Skeletal muscle satellite cell (primary cell): Measurements from ENCODE around the gene RBM3. TPM values are rescaled to one million over a fixed set of nuclear protein-coding genes. Genes with fewer than 3 reads are reported as not detected.
A peak's percentile ranks its signal among the peaks of the same experiment; 100 is the strongest.
"Not testable (repeated sequence)": the region's sequence is repeated elsewhere in the genome, so short reads cannot be mapped to it uniquely, and the experiment has no call there.

ENCODE experiments used
- H3K27me3 ChIP-seq: 2 replicates; pipeline ENCODE4 v1.7.0; 2013; ENCODE audit warnings: low read length; ENCODE audit not compliant: control insufficient read depth, insufficient read depth
- H3K36me3 ChIP-seq: 2 replicates; pipeline ENCODE4 v1.7.0; 2013; ENCODE audit warnings: mild to moderate bottlenecking, control low read depth, low read length; ENCODE audit not compliant: insufficient read depth
- H3K4me1 ChIP-seq: 2 replicates; pipeline ENCODE4 v1.7.0; 2013; ENCODE audit warnings: low read length; ENCODE audit not compliant: control insufficient read depth, insufficient read depth
- H3K4me2 ChIP-seq: 2 replicates; pipeline ENCODE4 v1.7.0; 2013; ENCODE audit warnings: mild to moderate bottlenecking, low read length
- H3K4me3 ChIP-seq: 2 replicates; pipeline ENCODE4 v1.7.0; 2013; ENCODE audit warnings: low read length
- H3K9ac ChIP-seq: 2 replicates; pipeline ENCODE4 v1.7.0; 2013; ENCODE audit warnings: mild to moderate bottlenecking, low read depth, low read length, moderate library complexity
- H3K9me3 ChIP-seq: replicated peaks from 2 replicates; pipeline ENCODE4 v1.7.0; 2013; ENCODE audit warnings: mild to moderate bottlenecking, control low read depth, low read length
- total RNA-seq: library from RNA; depleted of rRNA; stranded (reverse); fragments of >200 nt; gene quantifications from 2 replicates; pipeline ENCODE4 v1.2.3, GENCODE V29; 2012; rRNA removed

RBM3 gene
- 416 and 518 TPM in 2 replicates for total RNA-seq

- H3K27me3 ChIP-seq, result no peaks in the 10 kb centered on the region
- peaks cover 47% of the 10 kb centered on the region for H3K36me3 ChIP-seq
- peak within 1 kb of the TSS; percentile 88 for H3K4me2 ChIP-seq
- peak within 1 kb of the TSS; percentile 100 for H3K9ac ChIP-seq
- peak within 1 kb of the TSS; percentile 90 for H3K4me3 ChIP-seq
- H3K9me3 ChIP-seq, result no peaks in the 10 kb centered on the region
- peaks cover 32% of the 10 kb centered on the region for H3K4me1 ChIP-seq
Observed at GRCh38 chrX:48574270-48575266, at the start of gene RBM3. TSS of gene RBM3 (plus strand) at chrX:48574484. CDS start at chrX:48575181, 697 bp downstream.

GRCh38 chrX:48525853-48526252, 48.4 kb upstream of the RBM3 start:
- not testable (repeated sequence) for H3K9ac ChIP-seq, H3K27me3 ChIP-seq, H3K4me3 ChIP-seq, H3K4me2 ChIP-seq, H3K4me1 ChIP-seq, H3K9me3 ChIP-seq
- peaks cover 18% of the 10 kb centered on the region for H3K36me3 ChIP-seq

- no peak overlapping the region for H3K4me2 ChIP-seq
- peaks cover 22% of the 10 kb centered on the region for H3K4me1 ChIP-seq
- H3K9ac ChIP-seq, result no peak overlapping the region
- no peaks in the 10 kb centered on the region for H3K9me3 ChIP-seq
- no peaks in the 10 kb centered on the region for H3K27me3 ChIP-seq
- no peak overlapping the region for H3K4me3 ChIP-seq
- H3K36me3 ChIP-seq, result peaks cover 14% of the 10 kb centered on the region
Observed at GRCh38 chrX:48530736-48531135, 43.5 kb upstream of the RBM3 start.

GRCh38 chrX:48531358-48531959, 42.8 kb upstream of the RBM3 start:
- Histone ChIP-seq H3K27me3 (no peaks in the 10 kb centered on the region), H3K9ac (peak overlapping the region; percentile 44), H3K4me2 (peak overlapping the region; percentile 6), H3K36me3 (peaks cover 14% of the 10 kb centered on the region), H3K4me3 (no peak overlapping the region), H3K9me3 (no peaks in the 10 kb centered on the region), H3K4me1 (peaks cover 22% of the 10 kb centered on the region)

- no peaks in the 10 kb centered on the region for H3K27me3 ChIP-seq
- peaks cover 22% of the 10 kb centered on the region for H3K4me1 ChIP-seq
- H3K36me3 ChIP-seq, result peaks cover 8% of the 10 kb centered on the region
- H3K9me3 ChIP-seq, result no peaks in the 10 kb centered on the region
- peak overlapping the region; percentile 24 for H3K9ac ChIP-seq
- no peak overlapping the region for H3K4me2 ChIP-seq
- H3K4me3 ChIP-seq, result no peak overlapping the region
Observed at GRCh38 chrX:48532161-48532560, 42.1 kb upstream of the RBM3 start.

- Histone ChIP-seq H3K4me3 (no peak overlapping the region), H3K9ac (no peak overlapping the region)
Observed at GRCh38 chrX:48533165-48533564, 41.1 kb upstream of the RBM3 start.

GRCh38 chrX:48538641-48539344, 35.5 kb upstream of the RBM3 start:
- Histone ChIP-seq H3K36me3 (no peaks in the 10 kb centered on the region), H3K9me3 (no peaks in the 10 kb centered on the region), H3K4me1 (peaks cover 9% of the 10 kb centered on the region), H3K27me3 (no peaks in the 10 kb centered on the region), H3K9ac (peak overlapping the region; percentile 67), H3K4me3 (peak overlapping the region; percentile 82), H3K4me2 (peak overlapping the region; percentile 76)

More at GRCh38 chrX:48533165-48533564, 41.1 kb upstream of the RBM3 start:
- Histone ChIP-seq H3K9me3 (no peaks in the 10 kb centered on the region), H3K4me2 (no peak overlapping the region), H3K27me3 (no peaks in the 10 kb centered on the region), H3K36me3 (peaks cover 3% of the 10 kb centered on the region), H3K4me1 (peaks cover 22% of the 10 kb centered on the region)

GRCh38 chrX:48539345-48540027, 34.8 kb upstream of the RBM3 start, which contains the start of gene TBC1D25:
TSS of gene TBC1D25 (plus strand) at chrX:48539714. CDS start at chrX:48539798, 84 bp downstream.
- Histone ChIP-seq H3K9ac (peak within 1 kb of the TSS; percentile 84), H3K36me3 (no peaks in the 10 kb centered on the region), H3K9me3 (no peaks in the 10 kb centered on the region), H3K27me3 (no peaks in the 10 kb centered on the region), H3K4me2 (peak within 1 kb of the TSS; percentile 76), H3K4me3 (peak within 1 kb of the TSS; percentile 82), H3K4me1 (peaks cover 9% of the 10 kb centered on the region)

GRCh38 chrX:48540028-48540375, 34.3 kb upstream of the RBM3 start:
- Histone ChIP-seq H3K4me2 (peak overlapping the region; percentile 76), H3K27me3 (no peaks in the 10 kb centered on the region), H3K36me3 (peaks cover 3% of the 10 kb centered on the region), H3K9me3 (no peaks in the 10 kb centered on the region), H3K4me1 (peaks cover 9% of the 10 kb centered on the region), H3K4me3 (peak overlapping the region; percentile 82), H3K9ac (peak overlapping the region; percentile 84)

GRCh38 chrX:48540480-48540879, 33.8 kb upstream of the RBM3 start:
- Histone ChIP-seq H3K4me3 (peak overlapping the region; percentile 82), H3K9me3 (no peaks in the 10 kb centered on the region), H3K4me2 (peak overlapping the region; percentile 76), H3K36me3 (peaks cover 3% of the 10 kb centered on the region), H3K9ac (peak overlapping the region; percentile 84), H3K4me1 (peaks cover 9% of the 10 kb centered on the region), H3K27me3 (no peaks in the 10 kb centered on the region)
